Colon (tissue), 2 donors: ENCODE data around the gene ELAC1.
"Not testable (repeated sequence)": the region's sequence is repeated elsewhere in the genome, so short reads cannot be mapped to it uniquely, and the experiment has no call there.

Source experiments
- FAIRE-seq: peaks from 2 replicates; lab custom pipeline; 2012; peaks lifted over from hg19 to GRCh38; lab: Jason Lieb, UNC
- donor health status: control.
- donor health status: control.

The ELAC1 gene

GRCh38 chr18:50973367-50974126 lies 5.7 kb downstream of the ELAC1 start:
- peak; percentile 10 for FAIRE-seq

GRCh38 chr18:50977037-50977760 lies 9.4 kb downstream of the ELAC1 start:
- no peak for FAIRE-seq

- no peak for FAIRE-seq
Measured at GRCh38 chr18:50981381-50981780, 13.5 kb downstream of the ELAC1 start.

GRCh38 chr18:50982086-50982801 lies 14.4 kb downstream of the ELAC1 start:
- no peak for FAIRE-seq

GRCh38 chr18:50982802-50983179 lies 15.0 kb downstream of the ELAC1 start:
- no peak for FAIRE-seq

- no peak for FAIRE-seq
Measured at GRCh38 chr18:50986360-50987087, 18.7 kb downstream of the ELAC1 start.

GRCh38 chr18:50987261-50987660 lies 19.4 kb downstream of the ELAC1 start:
- no peak for FAIRE-seq

GRCh38 chr18:50989711-50990110 lies 21.9 kb downstream of the ELAC1 start:
- no peak for FAIRE-seq

- no peak for FAIRE-seq
Measured at GRCh38 chr18:50992351-50992762, 24.5 kb downstream of the ELAC1 start.

GRCh38 chr18:50994031-50994430 lies 26.2 kb downstream of the ELAC1 start:
- no peak for FAIRE-seq

GRCh38 chr18:51003174-51003573 lies 35.3 kb downstream of the ELAC1 start:
- not testable (repeated sequence) for FAIRE-seq

- no peak for FAIRE-seq
Measured at GRCh38 chr18:51006061-51006818, 38.4 kb downstream of the ELAC1 start.

- FAIRE-seq: no peak
Measured at GRCh38 chr18:51006948-51007789, 39.3 kb downstream of the ELAC1 start.

- FAIRE-seq: no peak
Measured at GRCh38 chr18:51007790-51008139, 39.9 kb downstream of the ELAC1 start.

GRCh38 chr18:51009072-51009471 lies 41.2 kb downstream of the ELAC1 start:
- no peak for FAIRE-seq

GRCh38 chr18:51010218-51010617 lies 42.4 kb downstream of the ELAC1 start:
- FAIRE-seq: no peak

- FAIRE-seq: no peak
Measured at GRCh38 chr18:51011709-51012108, 43.9 kb downstream of the ELAC1 start.

- no peak for FAIRE-seq
Measured at GRCh38 chr18:51012441-51012840, 44.6 kb downstream of the ELAC1 start.

- FAIRE-seq: no peak
Measured at GRCh38 chr18:51013259-51013658, 45.4 kb downstream of the ELAC1 start.

- no peak for FAIRE-seq
Measured at GRCh38 chr18:51017140-51017879, 49.5 kb downstream of the ELAC1 start.
